Psoas muscle (tissue), 8 donors: Measurements from ENCODE around the gene MCM8. TPM values are rescaled to one million over a fixed set of nuclear protein-coding genes. Genes with fewer than 3 reads are reported as not detected.
A peak's percentile ranks its signal among the peaks of the same experiment; 100 is the strongest.

Experiments
- ATAC-seq, 4 donors: fragments of 200-7000 bp; cut with Tn5 transposase; one replicate each; pipeline ENCODE4 v1.9.1; 2020; ENCODE audit warnings: moderate library complexity in 3 of 4, mild to moderate bottlenecking in 2 of 4
- DNase-seq, 2 donors: peaks; one replicate each; pipeline ENCODE4 v3.0.0-alpha.2; 2020
- H3K27ac ChIP-seq: fragments of 200-600 bp; one replicate; pipeline ENCODE4 v1.8.0; 2022
- H3K27me3 ChIP-seq, 3 donors: fragments of 200-600 bp in 1 of 3; one replicate each; pipeline versions ENCODE4 v1.6.1 to v1.8.0; 2013 to 2022; ENCODE audit warnings: low read length in 2 of 3, mild to moderate bottlenecking in 2 of 3, moderate library complexity in 1 of 3; ENCODE audit not compliant: insufficient read depth in 3 of 3
- H3K36me3 ChIP-seq, 2 donors: fragments of 200-600 bp in 1 of 2; one replicate each; pipeline versions ENCODE4 v1.6.1 to v1.8.0; 2013 to 2022; ENCODE audit warnings: low read depth in 1 of 2, mild to moderate bottlenecking in 1 of 2, moderate library complexity in 1 of 2; ENCODE audit not compliant: insufficient read depth in 1 of 2
- H3K4me1 ChIP-seq: fragments of 200-600 bp; one replicate; pipeline ENCODE4 v1.8.0; 2022
- H3K4me3 ChIP-seq: fragments of 200-600 bp; one replicate; pipeline ENCODE4 v1.8.0; 2022; ENCODE audit warnings: mild to moderate bottlenecking
- H3K9me3 ChIP-seq: fragments of 200-600 bp; one replicate; pipeline ENCODE4 v1.8.0; 2022
- WGBS, 3 donors: extraction: QIAGEN DNeasy Blood & Tissue Kit; methylation state at CpG; one replicate each; pipeline versions ENCODE4 v1.1.6 to v1.1.7; 2013; 5-methylcytosine and 5-hydroxymethylcytosine counted together
- intact Hi-C, 2 donors: fragments of 100-400 bp; cut with DNase I; formaldehyde crosslinking; loops; one replicate each; pipeline versions ENCODE4 v1.11.0 to v1.14.2; 2022
- polyA plus RNA-seq, 3 donors: library from polyadenylated mRNA; stranded (reverse); fragments of 200-250 nt; gene quantifications; one replicate each; pipeline ENCODE4 v1.2.3, GENCODE V29; 2013
- total RNA-seq, 4 donors: library from RNA; stranded (reverse); fragmentation: NEBNext Ultra II Directional in 2 of 4; extraction: Animal tissue kit (Norgen Biotek cat#: 25700) in 2 of 4; gene quantifications; one replicate each; pipeline versions ENCODE4 v1.2.1 to v1.2.4, GENCODE V29; 2021 to 2023
- TF ChIP-seq, protein P1 (sequence below): fragments of 200-600 bp; IDR thresholded peaks from one replicate; pipeline ENCODE4 v1.8.0; 2022; ENCODE audit warnings: antibody characterized with exemption
- donor health status: healthy with polysubstance abuse.
- donor health status: DM: no; HTN: no; CAD: no; lungs with moderate emphysema.
- donor health status: Bipolar disorder and iron deficiency.
- donor health status: healthy.
- donor health status: DM: yes; HTN: yes; CAD: no.
- donor health status: DM: no; HTN: no; CAD: no.
- donor health status: DM: no; HTN: no; CAD: no.
- donor health status: DM: yes; HTN: yes; CAD: no.

MCM8 gene
- total and polyA plus RNA-seq, 7 donors: 2.9 to 14.8 (median 6.2) TPM

DNA sequence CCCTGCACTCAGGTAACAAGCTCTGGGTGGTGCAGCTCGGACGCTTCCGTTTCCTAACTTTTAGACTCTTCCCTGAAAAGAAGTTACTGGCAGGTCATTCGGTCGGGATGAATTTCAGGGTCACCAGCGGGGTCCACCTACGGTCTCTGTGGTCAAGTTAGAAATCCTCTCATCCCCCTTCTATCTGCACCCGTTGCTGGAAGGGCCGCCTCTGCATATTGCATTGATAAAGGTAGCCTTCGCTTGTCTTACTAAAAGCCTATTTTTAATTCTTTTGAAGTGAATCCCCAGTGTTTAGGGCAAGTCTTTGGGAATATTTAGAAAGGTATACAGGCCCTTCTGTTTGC, 56.1 kb downstream of the MCM8 start:
- H3K27me3 ChIP-seq: no peaks in the 10 kb centered on the region
- peak overlapping the region; percentile 96 for H3K4me3 ChIP-seq
- DNase-seq (no peak), ATAC-seq (no peak)
- 0 to 1% (median 0%) methylated on average over 10 of the region's 10 CpGs for WGBS, 3 donors
- H3K36me3 ChIP-seq: peaks cover 2 to 22% of the 10 kb centered on the region in 2 donors
- no peaks in the 10 kb centered on the region for H3K9me3 ChIP-seq
- H3K27ac ChIP-seq: peak overlapping the region; percentile 96
- TF ChIP-seq, protein P1, sequence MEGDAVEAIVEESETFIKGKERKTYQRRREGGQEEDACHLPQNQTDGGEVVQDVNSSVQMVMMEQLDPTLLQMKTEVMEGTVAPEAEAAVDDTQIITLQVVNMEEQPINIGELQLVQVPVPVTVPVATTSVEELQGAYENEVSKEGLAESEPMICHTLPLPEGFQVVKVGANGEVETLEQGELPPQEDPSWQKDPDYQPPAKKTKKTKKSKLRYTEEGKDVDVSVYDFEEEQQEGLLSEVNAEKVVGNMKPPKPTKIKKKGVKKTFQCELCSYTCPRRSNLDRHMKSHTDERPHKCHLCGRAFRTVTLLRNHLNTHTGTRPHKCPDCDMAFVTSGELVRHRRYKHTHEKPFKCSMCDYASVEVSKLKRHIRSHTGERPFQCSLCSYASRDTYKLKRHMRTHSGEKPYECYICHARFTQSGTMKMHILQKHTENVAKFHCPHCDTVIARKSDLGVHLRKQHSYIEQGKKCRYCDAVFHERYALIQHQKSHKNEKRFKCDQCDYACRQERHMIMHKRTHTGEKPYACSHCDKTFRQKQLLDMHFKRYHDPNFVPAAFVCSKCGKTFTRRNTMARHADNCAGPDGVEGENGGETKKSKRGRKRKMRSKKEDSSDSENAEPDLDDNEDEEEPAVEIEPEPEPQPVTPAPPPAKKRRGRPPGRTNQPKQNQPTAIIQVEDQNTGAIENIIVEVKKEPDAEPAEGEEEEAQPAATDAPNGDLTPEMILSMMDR: no peak
- intact Hi-C loops: no loop called here
- H3K4me1 ChIP-seq: peaks cover 10% of the 10 kb centered on the region

DNA sequence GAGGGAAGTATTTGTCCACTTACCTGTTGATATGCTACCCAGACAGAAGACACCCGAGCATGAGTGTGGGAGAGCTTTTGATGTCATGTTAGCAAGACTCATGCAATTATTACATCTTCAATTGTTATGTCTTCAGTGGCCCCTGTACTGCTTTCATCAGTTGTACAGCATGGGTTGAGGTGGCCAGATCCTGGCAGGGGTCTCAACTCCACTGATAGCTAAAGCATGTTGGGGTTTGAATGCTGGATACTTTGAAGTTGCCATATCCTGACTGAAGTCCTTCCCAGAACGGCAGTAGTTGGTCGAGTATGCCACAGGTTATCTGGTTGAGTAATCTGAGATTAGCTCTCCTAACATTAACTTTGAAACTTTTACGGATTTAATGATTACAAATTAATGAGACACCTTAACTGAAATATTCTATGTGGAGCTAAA, 56.7 kb downstream of the MCM8 start:
- TF ChIP-seq, protein P1: no peak
- peak overlapping the region; percentile 96 for H3K4me3 ChIP-seq
- peaks cover 2 to 27% of the 10 kb centered on the region in 2 donors for H3K36me3 ChIP-seq
- WGBS, 3 donors: 3 to 9% (median 6%) methylated on average over 4 of the region's 4 CpGs
- H3K4me1 ChIP-seq: peaks cover 10% of the 10 kb centered on the region
- no peak for ATAC-seq
- no peak for DNase-seq
- intact Hi-C loops: no loop called here
- H3K27me3 ChIP-seq: no peaks in the 10 kb centered on the region
- peak overlapping the region; percentile 96 for H3K27ac ChIP-seq
- H3K9me3 ChIP-seq: no peaks in the 10 kb centered on the region

DNA sequence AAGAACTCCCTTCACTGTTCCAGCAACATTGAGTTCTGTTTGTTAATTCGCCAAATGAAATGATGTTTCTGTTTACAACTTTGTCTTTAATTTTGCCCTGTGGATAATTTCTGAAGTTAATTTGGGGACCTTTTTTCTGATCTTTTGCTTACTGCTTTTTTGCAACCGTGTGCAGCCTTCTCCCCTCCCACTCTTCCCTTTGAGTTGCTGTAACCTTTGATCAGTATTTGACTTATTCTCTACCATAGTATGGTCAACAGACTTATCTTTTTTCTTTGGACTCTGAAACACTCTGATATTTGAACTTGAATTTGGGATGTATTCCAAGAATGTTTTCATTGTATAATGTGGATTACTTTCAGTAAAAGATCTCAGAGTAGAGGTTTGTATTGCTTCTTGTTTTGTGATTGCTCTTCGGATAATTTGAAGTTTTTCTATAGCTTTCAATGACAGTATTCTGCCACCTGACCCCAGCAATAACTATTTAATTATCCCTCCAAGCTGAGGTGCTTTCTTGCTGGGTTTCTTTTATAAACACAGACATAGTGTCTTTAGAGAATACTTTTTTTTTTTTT, 57.2 kb downstream of the MCM8 start:
- H3K9me3 ChIP-seq: no peaks in the 10 kb centered on the region
- H3K36me3 ChIP-seq: peaks cover 3 to 32% of the 10 kb centered on the region in 2 donors
- peak overlapping the region; percentile 96 for H3K4me3 ChIP-seq
- H3K4me1 ChIP-seq: peaks cover 10% of the 10 kb centered on the region
- no peak for ATAC-seq
- 39 to 48% (median 48%) methylated on average over 3 of the region's 3 CpGs for WGBS, 3 donors
- TF ChIP-seq, protein P1: no peak
- no peak for DNase-seq
- no peaks in the 10 kb centered on the region for H3K27me3 ChIP-seq
- intact Hi-C loops: no loop called here
- peak overlapping the region; percentile 96 for H3K27ac ChIP-seq

DNA sequence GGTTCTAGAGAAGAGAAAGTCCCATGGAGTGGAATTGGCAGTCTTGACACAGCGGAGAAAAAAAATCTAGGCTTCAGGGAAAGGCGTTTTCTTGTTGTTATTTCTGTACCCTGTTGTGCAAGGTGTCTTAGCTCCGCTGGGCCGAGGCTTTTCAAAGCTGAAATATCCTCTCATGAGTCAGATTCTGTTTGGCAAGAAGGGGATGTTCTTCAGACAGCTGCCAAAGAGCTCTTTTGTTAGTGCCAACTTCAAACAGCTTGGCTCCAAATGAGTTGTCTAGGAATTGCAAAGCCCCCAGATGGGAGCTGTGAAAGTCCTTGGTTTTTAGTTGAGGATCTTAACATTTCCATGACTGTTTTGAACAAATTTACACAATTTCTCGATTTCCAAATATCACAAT, 57.8 kb downstream of the MCM8 start:
- WGBS, 3 donors: 19 to 24% (median 20%) methylated on average over 5 of the region's 5 CpGs
- TF ChIP-seq, protein P1: no peak
- peak; percentile 66 to 82 (median 74) for ATAC-seq
- Histone ChIP-seq H3K9me3 (no peaks in the 10 kb centered on the region), H3K4me1 (peaks cover 10% of the 10 kb centered on the region), H3K27ac (peak overlapping the region; percentile 96), H3K36me3 (peaks cover 5 to 38% of the 10 kb centered on the region in 2 donors), H3K27me3 (no peaks in the 10 kb centered on the region), H3K4me3 (peak overlapping the region; percentile 96)
- DNase-seq: peak; percentile 60 to 78
- intact Hi-C loops: no loop called here

DNA sequence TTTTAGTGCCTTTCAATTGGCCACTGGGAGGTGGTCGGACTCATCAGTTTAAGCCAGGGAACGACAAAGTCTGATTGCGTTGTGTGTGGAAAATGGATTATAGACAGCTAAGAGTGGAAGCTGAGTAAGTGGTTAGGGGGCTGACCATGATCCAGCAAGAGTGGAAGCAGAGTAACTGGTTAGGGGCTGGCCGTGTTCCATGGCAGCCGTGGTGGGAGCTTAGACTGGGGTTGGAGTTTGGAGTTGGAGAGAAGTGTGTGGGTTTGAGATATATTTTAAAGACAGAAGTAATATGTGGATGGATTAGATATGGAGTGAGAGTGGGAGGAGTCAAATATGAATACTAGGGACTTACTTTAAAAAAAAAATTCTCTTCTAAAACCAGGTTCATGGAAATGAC, 61.7 kb downstream of the MCM8 start:
- ATAC-seq: no peak
- 57 to 70% (median 62%) methylated on average over 5 of the region's 5 CpGs for WGBS, 3 donors
- no peak for DNase-seq
- H3K36me3 ChIP-seq: peaks cover 5 to 75% of the 10 kb centered on the region in 2 donors
- no peak overlapping the region for H3K4me3 ChIP-seq
- no peaks in the 10 kb centered on the region for H3K9me3 ChIP-seq
- H3K27me3 ChIP-seq: no peaks in the 10 kb centered on the region
- TF ChIP-seq, protein P1: no peak
- intact Hi-C loops: no loop called here
- H3K27ac ChIP-seq: no peak overlapping the region
- H3K4me1 ChIP-seq: peaks cover 6% of the 10 kb centered on the region
